ENCODE data around the gene PNKD.

DNA sequence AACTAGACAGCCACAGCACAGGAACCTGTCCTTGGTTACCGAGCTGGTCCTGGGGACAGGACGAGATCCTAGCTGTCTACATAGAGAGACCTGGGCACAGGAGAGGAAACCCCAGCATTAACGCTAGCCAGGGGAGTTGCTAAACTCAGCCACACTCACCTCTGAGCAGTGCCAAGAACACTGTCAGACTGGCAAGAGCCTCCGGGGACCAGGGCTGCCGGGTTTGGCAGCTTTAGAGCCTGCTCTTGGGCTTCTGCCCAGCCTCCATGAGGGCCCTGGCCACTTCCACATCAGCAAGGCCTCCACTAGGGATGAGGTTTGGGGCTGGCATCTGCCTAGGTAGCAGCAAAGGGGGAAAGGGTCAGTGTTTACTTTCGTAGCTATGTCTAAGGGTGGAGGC lies 15.3 kb downstream of the PNKD start:
- TF ChIP-seq, protein P1, sequence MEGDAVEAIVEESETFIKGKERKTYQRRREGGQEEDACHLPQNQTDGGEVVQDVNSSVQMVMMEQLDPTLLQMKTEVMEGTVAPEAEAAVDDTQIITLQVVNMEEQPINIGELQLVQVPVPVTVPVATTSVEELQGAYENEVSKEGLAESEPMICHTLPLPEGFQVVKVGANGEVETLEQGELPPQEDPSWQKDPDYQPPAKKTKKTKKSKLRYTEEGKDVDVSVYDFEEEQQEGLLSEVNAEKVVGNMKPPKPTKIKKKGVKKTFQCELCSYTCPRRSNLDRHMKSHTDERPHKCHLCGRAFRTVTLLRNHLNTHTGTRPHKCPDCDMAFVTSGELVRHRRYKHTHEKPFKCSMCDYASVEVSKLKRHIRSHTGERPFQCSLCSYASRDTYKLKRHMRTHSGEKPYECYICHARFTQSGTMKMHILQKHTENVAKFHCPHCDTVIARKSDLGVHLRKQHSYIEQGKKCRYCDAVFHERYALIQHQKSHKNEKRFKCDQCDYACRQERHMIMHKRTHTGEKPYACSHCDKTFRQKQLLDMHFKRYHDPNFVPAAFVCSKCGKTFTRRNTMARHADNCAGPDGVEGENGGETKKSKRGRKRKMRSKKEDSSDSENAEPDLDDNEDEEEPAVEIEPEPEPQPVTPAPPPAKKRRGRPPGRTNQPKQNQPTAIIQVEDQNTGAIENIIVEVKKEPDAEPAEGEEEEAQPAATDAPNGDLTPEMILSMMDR (IDR thresholded peaks at IDR 0.05): no peak
- TF ChIP-seq POLR2A (IDR thresholded peaks at IDR 0.05) (no peak), EP300 (IDR thresholded peaks at IDR 0.05) (no peak)

Data from stomach (tissue), 4 donors.